H9 (cell line): Measurements from ENCODE around the gene RNF40. TPM values are rescaled to one million over a fixed set of nuclear protein-coding genes. Genes with fewer than 3 reads are reported as not detected.

Experiments used
- DNase-seq: peaks from one replicate; pipeline ENCODE4 v3.0.0-alpha.2; 2017
- H2AFZ ChIP-seq: one replicate; pipeline ENCODE4 v1.6.1; 2013; ENCODE audit warnings: mild to moderate bottlenecking, low read length, control low read depth, moderate library complexity
- H2AK5ac ChIP-seq: 2 replicates; pipeline ENCODE4 v1.6.1; 2013; ENCODE audit warnings: low read length, control low read depth, mixed read lengths; ENCODE audit not compliant: insufficient read length
- H2BK120ac ChIP-seq: one replicate; pipeline ENCODE4 v1.6.1; 2013; ENCODE audit warnings: low read depth, mild to moderate bottlenecking, low read length, control low read depth, inconsistent platforms; ENCODE audit not compliant: poor library complexity, severe bottlenecking
- H2BK12ac ChIP-seq: 2 replicates; pipeline ENCODE4 v1.6.1; 2013; ENCODE audit warnings: low read length, control low read depth, mixed read lengths, low read depth; ENCODE audit not compliant: insufficient read length
- H2BK15ac ChIP-seq: 2 replicates; pipeline ENCODE4 v1.6.1; 2013; ENCODE audit warnings: low read depth, low read length, control low read depth
- H2BK20ac ChIP-seq: one replicate; pipeline ENCODE4 v1.6.1; 2013; ENCODE audit warnings: low read depth, mild to moderate bottlenecking, low read length, control low read depth, inconsistent platforms; ENCODE audit not compliant: poor library complexity, severe bottlenecking
- H2BK5ac ChIP-seq: 2 replicates; pipeline ENCODE4 v1.6.1; 2013; ENCODE audit warnings: low read length, control low read depth, mixed read lengths; ENCODE audit not compliant: insufficient read length
- H3K14ac ChIP-seq: 2 replicates; pipeline ENCODE4 v1.6.1; 2013; ENCODE audit warnings: low read length, control low read depth; ENCODE audit not compliant: insufficient read depth
- H3K18ac ChIP-seq: 2 replicates; pipeline ENCODE4 v1.6.1; 2013; ENCODE audit warnings: low read depth, mild to moderate bottlenecking, mixed read lengths, low read length, control low read depth; ENCODE audit not compliant: insufficient read length
- H3K23ac ChIP-seq: 2 replicates; pipeline ENCODE4 v1.6.1; 2013; ENCODE audit warnings: low read length, control low read depth, mixed read lengths, low read depth; ENCODE audit not compliant: insufficient read length
- H3K23me2 ChIP-seq: 2 replicates; pipeline ENCODE4 v1.6.1; 2013; ENCODE audit warnings: low read depth, mild to moderate bottlenecking, mixed read lengths, low read length, control low read depth; ENCODE audit not compliant: insufficient read length, poor library complexity, severe bottlenecking
- H3K27ac ChIP-seq: 2 replicates; pipeline ENCODE4 v1.5.1; 2013; ENCODE audit warnings: low read length, control low read depth, mixed read lengths, low read depth; ENCODE audit not compliant: insufficient read length
- H3K27me3 ChIP-seq: 2 replicates; pipeline ENCODE4 v1.6.1; 2013; ENCODE audit warnings: low read length, control low read depth, inconsistent platforms; ENCODE audit not compliant: insufficient read depth
- H3K4ac ChIP-seq: 2 replicates; pipeline ENCODE4 v1.6.1; 2013; ENCODE audit warnings: low read depth, mild to moderate bottlenecking, control low read depth, inconsistent platforms, low read length, moderate library complexity
- H3K4me1 ChIP-seq: 2 replicates; pipeline ENCODE4 v1.6.1; 2013; ENCODE audit warnings: low read length, control low read depth, inconsistent platforms; ENCODE audit not compliant: insufficient read depth
- H3K4me2 ChIP-seq: 2 replicates; pipeline ENCODE4 v1.6.1; 2013; ENCODE audit warnings: low read length, control low read depth, mixed read lengths; ENCODE audit not compliant: insufficient read length, insufficient read depth
- H3K56ac ChIP-seq: 2 replicates; pipeline ENCODE4 v1.6.1; 2013; ENCODE audit warnings: low read depth, mild to moderate bottlenecking, mixed read lengths, low read length, control low read depth; ENCODE audit not compliant: insufficient read length
- H3K79me1 ChIP-seq: 2 replicates; pipeline ENCODE4 v1.6.1; 2013; ENCODE audit warnings: low read depth, mild to moderate bottlenecking, moderate library complexity, low read length, control low read depth, inconsistent platforms; ENCODE audit not compliant: insufficient read depth, poor library complexity, severe bottlenecking
- H3K79me2 ChIP-seq: 2 replicates; pipeline ENCODE4 v1.6.1; 2013; ENCODE audit warnings: low read length, control low read depth, inconsistent platforms; ENCODE audit not compliant: insufficient read depth
- H3K9ac ChIP-seq: 2 replicates; pipeline ENCODE4 v1.6.1; 2013; ENCODE audit warnings: low read length, control low read depth, mixed read lengths; ENCODE audit not compliant: insufficient read length; ENCODE audit errors: extremely low read depth
- H3K9me3 ChIP-seq: one replicate; pipeline ENCODE4 v1.6.1; 2013; ENCODE audit warnings: low read depth, low read length, inconsistent platforms; ENCODE audit not compliant: control insufficient read depth
- H3T11ph ChIP-seq: one replicate; pipeline ENCODE4 v1.6.1; 2013; ENCODE audit warnings: mild to moderate bottlenecking, low read length, control low read depth, inconsistent platforms
- H4K20me1 ChIP-seq: one replicate; pipeline ENCODE4 v1.6.1; 2013; ENCODE audit not compliant: control insufficient read depth, insufficient read length, insufficient read depth
- H4K5ac ChIP-seq: 2 replicates; pipeline ENCODE4 v1.6.1; 2013; ENCODE audit warnings: low read depth, mild to moderate bottlenecking, mixed read lengths, low read length, control low read depth; ENCODE audit not compliant: insufficient read length
- H4K8ac ChIP-seq: replicated peaks from 2 replicates; pipeline ENCODE4 v1.6.1; 2013; ENCODE audit warnings: low read length, control low read depth, mixed read lengths, low read depth; ENCODE audit not compliant: insufficient read length
- H4K91ac ChIP-seq: 2 replicates; pipeline ENCODE4 v1.6.1; 2013; ENCODE audit warnings: low read depth, mild to moderate bottlenecking, moderate library complexity, mixed read lengths, low read length, control low read depth; ENCODE audit not compliant: insufficient read length
- H3K27ac Mint-ChIP-seq, 3 experiments: 2 replicates in 2 of 3; 3 replicates in 1 of 3; pipeline ENCODE4 v1.8.0; 2020 to 2021; ENCODE audit warnings: mixed read lengths in 3 of 3, mild to moderate bottlenecking in 1 of 3, moderate library complexity in 1 of 3
- H3K27me3 Mint-ChIP-seq: 2 replicates; pipeline ENCODE4 v1.8.0; 2021; ENCODE audit warnings: low read depth, mild to moderate bottlenecking, moderate library complexity, mixed read lengths
- H3K36me3 Mint-ChIP-seq, 3 experiments: 2 replicates in 2 of 3; 3 replicates in 1 of 3; pipeline ENCODE4 v1.8.0; 2020 to 2021; ENCODE audit warnings: low read depth in 3 of 3, mixed read lengths in 3 of 3; ENCODE audit not compliant: insufficient read depth in 1 of 3
- H3K4me1 Mint-ChIP-seq, 2 experiments: 2 replicates each; pipeline ENCODE4 v1.8.0; 2020; ENCODE audit warnings: mixed read lengths in 2 of 2
- H3K4me3 Mint-ChIP-seq, 2 experiments: 2 replicates in 1 of 2; 3 replicates in 1 of 2; pipeline ENCODE4 v1.8.0; 2020 to 2021; ENCODE audit warnings: mild to moderate bottlenecking in 2 of 2, mixed read lengths in 2 of 2, moderate library complexity in 1 of 2
- H3K9me3 Mint-ChIP-seq, 2 experiments: 2 replicates in 1 of 2; 3 replicates in 1 of 2; pipeline ENCODE4 v1.8.0; 2020; ENCODE audit warnings: mild to moderate bottlenecking in 2 of 2, mixed read lengths in 2 of 2, moderate library complexity in 1 of 2
- WGBS: extraction: QIAGEN DNeasy Blood & Tissue Kit; methylation state at CpG from one replicate; pipeline ENCODE4 v1.1.7; 2013; ENCODE audit warnings: missing lambda C conversion rate, low lambda C conversion rate, mixed read lengths; ENCODE audit not compliant: insufficient read length; ENCODE audit errors: extremely low coverage; 5-methylcytosine and 5-hydroxymethylcytosine counted together
- total RNA-seq: library from RNA; stranded (reverse); gene quantifications from 2 replicates; pipeline ENCODE4 v1.2.1, GENCODE V29; 2021
- TF ChIP-seq, protein P1 (sequence below): fragments of 200-600 bp; sonication (generic); conservative IDR thresholded peaks from 3 replicates; pipeline ENCODE4 v1.8.0; 2021; ENCODE audit warnings: antibody characterized with exemption, mild to moderate bottlenecking

Gene RNF40
- total RNA-seq, 1 experiment from 2014 or later: 103 TPM

DNA sequence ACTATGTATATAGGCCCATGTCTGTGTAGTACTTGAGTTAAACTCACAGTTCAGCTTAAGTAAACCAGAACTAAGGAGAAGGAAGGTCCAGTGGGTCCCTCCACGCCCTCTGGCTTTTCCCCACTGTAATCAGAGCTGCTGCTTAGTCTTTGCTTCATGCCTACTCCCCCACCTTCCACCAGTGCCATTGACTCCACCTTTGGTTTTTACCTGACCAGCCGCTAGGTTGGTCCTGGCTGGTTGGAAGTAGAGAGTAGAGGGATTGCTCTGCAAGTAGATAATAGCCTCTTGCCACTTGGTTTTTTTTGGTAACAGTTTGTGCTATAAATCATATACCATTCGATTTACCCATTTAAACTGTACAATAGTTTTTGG is 36.7 kb upstream of the RNF40 start:
- no peaks in the 10 kb centered on the region for H3K27me3 ChIP-seq
- H3K4me2 ChIP-seq: no peak overlapping the region
- no CpG with 5 or more reads among the region's 3 CpGs for WGBS
- no peaks in the 10 kb centered on the region for H3K27me3 Mint-ChIP-seq
- H3K9me3 ChIP-seq: no peaks in the 10 kb centered on the region
- H3K79me1 ChIP-seq: no peaks in the 10 kb centered on the region
- H3K27ac Mint-ChIP-seq: no peak overlapping the region
- no peak overlapping the region for H3K4ac ChIP-seq
- H4K8ac ChIP-seq: no peak overlapping the region
- no peaks in the 10 kb centered on the region; the same call in 1 of the 2 replicates for H3K79me2 ChIP-seq
- TF ChIP-seq, protein P1, sequence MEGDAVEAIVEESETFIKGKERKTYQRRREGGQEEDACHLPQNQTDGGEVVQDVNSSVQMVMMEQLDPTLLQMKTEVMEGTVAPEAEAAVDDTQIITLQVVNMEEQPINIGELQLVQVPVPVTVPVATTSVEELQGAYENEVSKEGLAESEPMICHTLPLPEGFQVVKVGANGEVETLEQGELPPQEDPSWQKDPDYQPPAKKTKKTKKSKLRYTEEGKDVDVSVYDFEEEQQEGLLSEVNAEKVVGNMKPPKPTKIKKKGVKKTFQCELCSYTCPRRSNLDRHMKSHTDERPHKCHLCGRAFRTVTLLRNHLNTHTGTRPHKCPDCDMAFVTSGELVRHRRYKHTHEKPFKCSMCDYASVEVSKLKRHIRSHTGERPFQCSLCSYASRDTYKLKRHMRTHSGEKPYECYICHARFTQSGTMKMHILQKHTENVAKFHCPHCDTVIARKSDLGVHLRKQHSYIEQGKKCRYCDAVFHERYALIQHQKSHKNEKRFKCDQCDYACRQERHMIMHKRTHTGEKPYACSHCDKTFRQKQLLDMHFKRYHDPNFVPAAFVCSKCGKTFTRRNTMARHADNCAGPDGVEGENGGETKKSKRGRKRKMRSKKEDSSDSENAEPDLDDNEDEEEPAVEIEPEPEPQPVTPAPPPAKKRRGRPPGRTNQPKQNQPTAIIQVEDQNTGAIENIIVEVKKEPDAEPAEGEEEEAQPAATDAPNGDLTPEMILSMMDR: no peak
- H2BK15ac ChIP-seq: no peak overlapping the region
- no peak overlapping the region for H4K5ac ChIP-seq
- H4K91ac ChIP-seq: no peak overlapping the region
- no peak overlapping the region for H3T11ph ChIP-seq
- H2BK20ac ChIP-seq: no peak overlapping the region
- peaks cover 59 to 89% (median 78%) of the 10 kb centered on the region in 3 experiments for H3K36me3 Mint-ChIP-seq
- H3K27ac ChIP-seq: no peak overlapping the region
- no peak overlapping the region for H3K23ac ChIP-seq
- H3K4me3 Mint-ChIP-seq: no peak overlapping the region
- H3K18ac ChIP-seq: no peak overlapping the region
- H2BK120ac ChIP-seq: no peak overlapping the region
- no peak overlapping the region for H2BK12ac ChIP-seq
- H3K23me2 ChIP-seq: no peaks in the 10 kb centered on the region
- no peak overlapping the region for H3K14ac ChIP-seq
- no peaks in the 10 kb centered on the region for H4K20me1 ChIP-seq
- no peak overlapping the region for H3K9ac ChIP-seq
- H3K56ac ChIP-seq: no peak overlapping the region
- peaks cover 0 to 2% of the 10 kb centered on the region in 2 experiments; a peak in 2 of 5 replicates for H3K9me3 Mint-ChIP-seq
- no peak overlapping the region for H2BK5ac ChIP-seq
- H3K4me1 ChIP-seq: peaks cover 2% of the 10 kb centered on the region; the same call in 1 of the 2 replicates
- H2AK5ac ChIP-seq: no peak overlapping the region
- DNase-seq: no peak
- no peak overlapping the region for H2AFZ ChIP-seq
- H3K4me1 Mint-ChIP-seq: peaks cover 9 to 10% of the 10 kb centered on the region in 2 experiments
